Endodermal cell (in vitro differentiated cells): ENCODE data around the gene YWHAE. TPM values are rescaled to one million over a fixed set of nuclear protein-coding genes. Genes with fewer than 3 reads are reported as not detected.

Experiments
- DNase-seq: peaks from one replicate; pipeline ENCODE4 v3.0.0-alpha.2; 2017
- H3K27ac ChIP-seq: 2 replicates; pipeline ENCODE4 v1.5.1; 2013; ENCODE audit warnings: mild to moderate bottlenecking, low read depth, low read length, moderate library complexity
- H3K27me3 ChIP-seq: 2 replicates; pipeline ENCODE4 v1.6.1; 2013; ENCODE audit warnings: mild to moderate bottlenecking, low read length, moderate library complexity; ENCODE audit not compliant: insufficient read depth, control insufficient read depth, poor library complexity, severe bottlenecking
- H3K36me3 ChIP-seq: 2 replicates; pipeline ENCODE4 v1.7.0; 2013; ENCODE audit warnings: mild to moderate bottlenecking, low read length, moderate library complexity; ENCODE audit not compliant: control insufficient read depth, insufficient read depth
- H3K4me1 ChIP-seq: one replicate; pipeline ENCODE4 v1.7.0; 2013; ENCODE audit warnings: low read length; ENCODE audit not compliant: control insufficient read depth, insufficient read depth
- H3K4me3 ChIP-seq: 2 replicates; pipeline ENCODE4 v1.5.1; 2013; ENCODE audit warnings: mild to moderate bottlenecking, low read length, moderate library complexity
- H3K9ac ChIP-seq: 2 replicates; pipeline ENCODE4 v1.6.1; 2013; ENCODE audit warnings: mild to moderate bottlenecking, low read length, moderate library complexity; ENCODE audit not compliant: poor library complexity, severe bottlenecking; ENCODE audit errors: extremely low read depth
- H3K9me3 ChIP-seq: 2 replicates; pipeline ENCODE4 v1.6.1; 2013; ENCODE audit warnings: mild to moderate bottlenecking, low read length, moderate library complexity; ENCODE audit not compliant: control insufficient read depth
- H3K27ac Mint-ChIP-seq: 2 replicates; pipeline ENCODE4 v1.8.0; 2020; ENCODE audit warnings: mixed read lengths
- H3K27me3 Mint-ChIP-seq: 2 replicates; pipeline ENCODE4 v1.8.0; 2021; ENCODE audit warnings: mild to moderate bottlenecking, mixed read lengths; ENCODE audit not compliant: insufficient read depth
- H3K36me3 Mint-ChIP-seq: 2 replicates; pipeline ENCODE4 v1.8.0; 2020; ENCODE audit warnings: low read depth, mixed read lengths
- H3K4me1 Mint-ChIP-seq: 2 replicates; pipeline ENCODE4 v1.8.0; 2020; ENCODE audit warnings: mixed read lengths
- H3K4me3 Mint-ChIP-seq: 2 replicates; pipeline ENCODE4 v1.8.0; 2020; ENCODE audit warnings: mild to moderate bottlenecking, moderate library complexity, mixed read lengths
- H3K9me3 Mint-ChIP-seq: 2 replicates; pipeline ENCODE4 v1.8.0; 2020; ENCODE audit warnings: mild to moderate bottlenecking, mixed read lengths
- WGBS, 2 experiments: methylation state at CpG; one replicate each; pipeline versions ENCODE4 v1.1.5 to v1.1.7; 2013; ENCODE audit warnings: missing lambda C conversion rate in 2 of 2, mixed read lengths in 1 of 2; ENCODE audit not compliant: insufficient coverage in 1 of 2, insufficient read length in 1 of 2; 5-methylcytosine and 5-hydroxymethylcytosine counted together
- total RNA-seq, 2 donors: library from RNA; stranded (reverse); fragmentation: NEBNext Ultra II Directional in 1 of 2; extraction: Animal tissue kit (Norgen Biotek cat#: 25700) in 1 of 2; gene quantifications; 2 replicates in 1 of 2; 3 replicates in 1 of 2; pipeline ENCODE4 v1.2.1, GENCODE V29; 2021
- TF ChIP-seq, protein P1 (sequence below): fragments of 200-600 bp; sonication (generic); conservative IDR thresholded peaks from 2 replicates; pipeline ENCODE4 v1.5.0; 2021; ENCODE audit warnings: antibody characterized with exemption, mild to moderate bottlenecking

YWHAE gene
- total RNA-seq, 2 donors from 2014 or later = 1,225 to 1,349 TPM

GRCh38 chr17:1435326-1435725 lies 35.3 kb upstream of the YWHAE start:
- peaks cover 70% of the 10 kb centered on the region for H3K36me3 Mint-ChIP-seq
- H3K27ac Mint-ChIP-seq = no peak overlapping the region
- no peaks in the 10 kb centered on the region for H3K9me3 ChIP-seq
- WGBS, 2 experiments = 92 to 93% methylated on average over 2 to 3 of the region's 3 CpGs
- H3K27me3 Mint-ChIP-seq = no peaks in the 10 kb centered on the region
- H3K9ac ChIP-seq = no peak overlapping the region
- H3K4me3 ChIP-seq = no peak overlapping the region
- no peak overlapping the region for H3K27ac ChIP-seq
- no peaks in the 10 kb centered on the region for H3K9me3 Mint-ChIP-seq
- no peak overlapping the region for H3K4me3 Mint-ChIP-seq
- no peaks in the 10 kb centered on the region for H3K27me3 ChIP-seq
- H3K4me1 ChIP-seq = no peaks in the 10 kb centered on the region
- no peak for DNase-seq
- peaks cover 77% of the 10 kb centered on the region for H3K36me3 ChIP-seq
- H3K4me1 Mint-ChIP-seq = peaks cover 5% of the 10 kb centered on the region
- TF ChIP-seq, protein P1, sequence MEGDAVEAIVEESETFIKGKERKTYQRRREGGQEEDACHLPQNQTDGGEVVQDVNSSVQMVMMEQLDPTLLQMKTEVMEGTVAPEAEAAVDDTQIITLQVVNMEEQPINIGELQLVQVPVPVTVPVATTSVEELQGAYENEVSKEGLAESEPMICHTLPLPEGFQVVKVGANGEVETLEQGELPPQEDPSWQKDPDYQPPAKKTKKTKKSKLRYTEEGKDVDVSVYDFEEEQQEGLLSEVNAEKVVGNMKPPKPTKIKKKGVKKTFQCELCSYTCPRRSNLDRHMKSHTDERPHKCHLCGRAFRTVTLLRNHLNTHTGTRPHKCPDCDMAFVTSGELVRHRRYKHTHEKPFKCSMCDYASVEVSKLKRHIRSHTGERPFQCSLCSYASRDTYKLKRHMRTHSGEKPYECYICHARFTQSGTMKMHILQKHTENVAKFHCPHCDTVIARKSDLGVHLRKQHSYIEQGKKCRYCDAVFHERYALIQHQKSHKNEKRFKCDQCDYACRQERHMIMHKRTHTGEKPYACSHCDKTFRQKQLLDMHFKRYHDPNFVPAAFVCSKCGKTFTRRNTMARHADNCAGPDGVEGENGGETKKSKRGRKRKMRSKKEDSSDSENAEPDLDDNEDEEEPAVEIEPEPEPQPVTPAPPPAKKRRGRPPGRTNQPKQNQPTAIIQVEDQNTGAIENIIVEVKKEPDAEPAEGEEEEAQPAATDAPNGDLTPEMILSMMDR = no peak

GRCh38 chr17:1434150-1434549 lies 34.1 kb upstream of the YWHAE start:
- peaks cover 5% of the 10 kb centered on the region for H3K4me1 Mint-ChIP-seq
- H3K27ac ChIP-seq = no peak overlapping the region

DNA sequence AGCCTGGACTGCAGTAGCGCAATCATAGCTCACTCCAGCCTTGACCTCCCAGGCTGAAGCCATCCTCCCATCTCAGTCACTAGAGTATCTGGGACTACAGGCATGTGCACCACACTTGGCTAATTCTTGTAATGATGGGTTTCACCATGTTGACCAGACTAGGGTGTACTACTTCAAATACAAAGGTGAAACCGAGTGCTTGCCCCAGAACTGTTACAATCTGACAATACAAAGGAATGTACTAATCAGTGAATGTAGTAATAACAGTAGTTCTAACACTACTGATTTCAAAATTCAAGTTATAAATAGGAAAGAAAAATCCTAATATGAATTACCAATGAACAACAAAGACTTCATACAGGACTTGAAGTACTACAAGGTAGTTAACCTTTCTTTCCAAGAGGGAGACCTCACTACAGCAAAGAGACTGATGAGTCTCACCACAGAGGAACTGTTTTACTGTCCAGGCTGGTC lies 31.6 kb upstream of the YWHAE start:
- H3K4me1 Mint-ChIP-seq = no peaks in the 10 kb centered on the region
- Histone ChIP-seq H3K4me1 (no peaks in the 10 kb centered on the region), H3K27ac (no peak overlapping the region), H3K27me3 (no peaks in the 10 kb centered on the region), H3K9me3 (no peaks in the 10 kb centered on the region), H3K4me3 (no peak overlapping the region), H3K36me3 (peaks cover 82% of the 10 kb centered on the region), H3K9ac (no peak overlapping the region)
- 90 to 96% methylated on average over 1 of the region's 2 CpGs for WGBS, 2 experiments
- H3K27me3 Mint-ChIP-seq = no peaks in the 10 kb centered on the region
- no peak overlapping the region for H3K4me3 Mint-ChIP-seq
- H3K27ac Mint-ChIP-seq = no peak overlapping the region
- TF ChIP-seq, protein P1 = no peak
- no peaks in the 10 kb centered on the region for H3K9me3 Mint-ChIP-seq
- DNase-seq = no peak
- peaks cover 65% of the 10 kb centered on the region for H3K36me3 Mint-ChIP-seq

More at GRCh38 chr17:1434150-1434549, 34.1 kb upstream of the YWHAE start:
- H3K4me1 ChIP-seq = no peaks in the 10 kb centered on the region
- H3K4me3 ChIP-seq = no peak overlapping the region
- no peaks in the 10 kb centered on the region for H3K9me3 ChIP-seq
- peaks cover 83% of the 10 kb centered on the region for H3K36me3 ChIP-seq
- Mint-ChIP-seq H3K9me3 (no peaks in the 10 kb centered on the region), H3K4me3 (no peak overlapping the region), H3K36me3 (peaks cover 69% of the 10 kb centered on the region), H3K27me3 (no peaks in the 10 kb centered on the region), H3K27ac (no peak overlapping the region)
- 84 to 90% methylated on average over 2 to 3 of the region's 3 CpGs for WGBS, 2 experiments
- H3K27me3 ChIP-seq = no peaks in the 10 kb centered on the region
- DNase-seq = no peak
- no peak overlapping the region for H3K9ac ChIP-seq
- TF ChIP-seq, protein P1 = no peak
